WTC11 (cell line): ENCODE measurements around the gene U2AF2. TPM values are rescaled to one million over a fixed set of nuclear protein-coding genes. Genes with fewer than 3 reads are reported as not detected.

ENCODE experiments used
- ATAC-seq: fragments of 200-7000 bp; cut with Tn5 transposase; 2 replicates; pipeline ENCODE4 v1.10.0; 2021; ENCODE audit warnings: mild to moderate bottlenecking, moderate library complexity
- CTCF ChIA-PET: fragments of 300-600 bp; sonication (Branson Sonifier 250); formaldehyde crosslinking; loops from one replicate; lab custom pipeline; 2021; ENCODE audit warnings: antibody characterized with exemption; lab: Charles Lee
- POLR2A ChIA-PET: fragments of 350-600 bp; sonication (Branson Sonifier 250); formaldehyde crosslinking; loops from one replicate; lab custom pipeline; 2021; ENCODE audit warnings: antibody characterized with exemption; lab: Charles Lee
- DNase-seq: peaks from one replicate; pipeline ENCODE4 v3.0.0; 2021; ENCODE audit warnings: low spot score
- H3K27ac Mint-ChIP-seq: 2 replicates; pipeline ENCODE4 v1.8.0; 2021; ENCODE audit warnings: mixed read lengths
- H3K27me3 Mint-ChIP-seq: 2 replicates; pipeline ENCODE4 v1.8.0; 2021; ENCODE audit warnings: low read depth, mild to moderate bottlenecking, moderate library complexity, mixed read lengths
- H3K36me3 Mint-ChIP-seq: 2 replicates; pipeline ENCODE4 v1.8.0; 2021; ENCODE audit warnings: mixed read lengths
- H3K4me1 Mint-ChIP-seq: 2 replicates; pipeline ENCODE4 v1.8.0; 2022; ENCODE audit warnings: mixed read lengths
- H3K4me3 Mint-ChIP-seq: 2 replicates; pipeline ENCODE4 v1.8.0; 2021; ENCODE audit warnings: mild to moderate bottlenecking, moderate library complexity, mixed read lengths
- H3K9me3 Mint-ChIP-seq: 2 replicates; pipeline ENCODE4 v1.8.0; 2021; ENCODE audit warnings: mixed read lengths
- ATF1 ChIP-seq: sonication (generic); formaldehyde crosslinking; IDR thresholded peaks from 2 replicates; pipeline ENCODE4 v1.8.1; 2023; ENCODE audit warnings: mild to moderate bottlenecking, moderate library complexity, missing genetic modification reagents
- CBFB ChIP-seq: sonication (generic); formaldehyde crosslinking; IDR thresholded peaks from 2 replicates; pipeline ENCODE4 v1.8.1; 2022; ENCODE audit warnings: mild to moderate bottlenecking, low read depth, missing genetic modification reagents
- ESRRA ChIP-seq: sonication (generic); formaldehyde crosslinking; IDR thresholded peaks from 2 replicates; pipeline ENCODE4 v1.8.1; 2022; ENCODE audit warnings: mild to moderate bottlenecking, missing genetic modification reagents, borderline replicate concordance
- ETV6 ChIP-seq: sonication (generic); formaldehyde crosslinking; IDR thresholded peaks from 2 replicates; pipeline ENCODE4 v1.8.1; 2022; ENCODE audit warnings: mild to moderate bottlenecking, missing genetic modification reagents
- GRHL2 ChIP-seq: fragments of 250-450 bp; sonication (Bioruptor Pico); IDR thresholded peaks from 2 replicates; pipeline ENCODE4 v1.8.0; 2022; ENCODE audit warnings: mild to moderate bottlenecking, moderate library complexity; ENCODE audit not compliant: insufficient replicate concordance, severe bottlenecking
- JAZF1 ChIP-seq: fragments of 250-450 bp; sonication (Bioruptor Pico); IDR thresholded peaks from 2 replicates; pipeline ENCODE4 v1.9.0; 2021; ENCODE audit warnings: moderate library complexity, mild to moderate bottlenecking, inconsistent platforms
- JUN ChIP-seq: sonication (generic); formaldehyde crosslinking; IDR thresholded peaks from 2 replicates; pipeline ENCODE4 v1.8.0; 2023; ENCODE audit warnings: mild to moderate bottlenecking, missing genetic modification reagents
- NFYB ChIP-seq: sonication (generic); formaldehyde crosslinking; conservative IDR thresholded peaks from 2 replicates; pipeline ENCODE4 v1.8.0; 2022; ENCODE audit warnings: low read depth, missing genetic modification reagents
- RELA ChIP-seq: sonication (generic); formaldehyde crosslinking; IDR thresholded peaks from 2 replicates; pipeline ENCODE4 v1.8.1; 2022; ENCODE audit warnings: missing genetic modification reagents, mild to moderate bottlenecking, borderline replicate concordance
- TEAD4 ChIP-seq: sonication (generic); formaldehyde crosslinking; IDR thresholded peaks from 2 replicates; pipeline ENCODE4 v1.8.0; 2022; ENCODE audit warnings: mild to moderate bottlenecking, missing genetic modification reagents
- ZNF138 ChIP-seq: sonication (generic); formaldehyde crosslinking; conservative IDR thresholded peaks from 2 replicates; pipeline ENCODE4 v1.8.1; 2022; ENCODE audit warnings: mild to moderate bottlenecking, moderate library complexity, missing genetic modification reagents
- ZNF232 ChIP-seq: sonication (generic); formaldehyde crosslinking; IDR thresholded peaks from 2 replicates; pipeline ENCODE4 v1.8.0; 2022; ENCODE audit warnings: mild to moderate bottlenecking, missing genetic modification reagents
- total RNA-seq: library from RNA; stranded (reverse); gene quantifications from 3 replicates; pipeline ENCODE4 v1.2.3, GENCODE V29; 2021
- TF ChIP-seq, protein P1 (sequence below): sonication (generic); formaldehyde crosslinking; IDR thresholded peaks from 2 replicates; pipeline ENCODE4 v1.8.0; 2023; ENCODE audit warnings: missing genetic modification reagents, mild to moderate bottlenecking, borderline replicate concordance
- TF ChIP-seq, protein P2 (sequence below): sonication (generic); formaldehyde crosslinking; IDR thresholded peaks from 2 replicates; pipeline ENCODE4 v1.8.1; 2022; ENCODE audit warnings: mild to moderate bottlenecking, moderate library complexity, missing genetic modification reagents
- TF ChIP-seq, protein P3 (sequence below): sonication (generic); formaldehyde crosslinking; IDR thresholded peaks from 2 replicates; pipeline ENCODE4 v1.8.1; 2022; ENCODE audit warnings: low read depth, missing genetic modification reagents, borderline replicate concordance
- TF ChIP-seq, protein P4 (sequence below): sonication (generic); formaldehyde crosslinking; IDR thresholded peaks from 2 replicates; pipeline ENCODE4 v1.8.1; 2023; ENCODE audit warnings: mild to moderate bottlenecking, missing genetic modification reagents, moderate library complexity
- TF ChIP-seq, protein P5 (sequence below): sonication (generic); formaldehyde crosslinking; conservative IDR thresholded peaks from 2 replicates; pipeline ENCODE4 v1.8.1; 2022; ENCODE audit warnings: mild to moderate bottlenecking, missing genetic modification reagents
- TF ChIP-seq, protein P6 (sequence below): fragments of 250-450 bp; sonication (Bioruptor Pico); IDR thresholded peaks from 2 replicates; pipeline ENCODE4 v2.1.2; 2022; ENCODE audit warnings: mild to moderate bottlenecking, moderate library complexity
- TF ChIP-seq, protein P7 (sequence below): sonication (generic); formaldehyde crosslinking; IDR thresholded peaks from 2 replicates; pipeline ENCODE4 v1.8.1; 2022; ENCODE audit warnings: missing genetic modification reagents, borderline replicate concordance
- TF ChIP-seq, protein P8 (sequence below): fragments of 200-600 bp; IDR thresholded peaks from 2 replicates; pipeline ENCODE4 v1.8.0; 2022; ENCODE audit warnings: antibody characterized with exemption

U2AF2 gene
- total RNA-seq, 1 experiment from 2014 or later, result 302 TPM

DNA sequence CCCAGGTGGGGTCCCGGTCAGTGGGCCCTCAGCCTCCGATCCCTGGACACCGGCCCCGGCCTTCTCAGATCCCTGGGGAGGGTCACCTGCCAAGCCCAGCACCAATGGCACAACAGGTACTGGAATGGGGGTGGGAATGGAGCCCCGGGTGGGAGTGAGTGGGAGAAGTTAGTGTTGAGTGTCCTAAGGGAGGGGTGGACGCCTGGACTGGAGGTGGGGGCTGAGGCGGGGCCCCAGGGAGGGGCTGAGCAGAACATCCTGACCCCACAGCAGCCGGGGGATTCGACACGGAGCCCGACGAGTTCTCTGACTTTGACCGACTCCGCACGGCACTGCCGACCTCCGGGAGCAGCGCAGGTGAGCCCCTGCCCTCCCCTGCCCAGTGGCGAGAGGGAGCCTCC is 37.8 kb downstream of the U2AF2 start:
- Mint-ChIP-seq H3K4me1 (no peaks in the 10 kb centered on the region), H3K4me3 (no peak overlapping the region), H3K9me3 (no peaks in the 10 kb centered on the region), H3K27ac (no peak overlapping the region), H3K36me3 (peaks cover 18% of the 10 kb centered on the region; the same call in 1 of the 2 replicates), H3K27me3 (no peaks in the 10 kb centered on the region)
- CTCF ChIA-PET, result interaction anchor here (1.6 kb wide), 1 partner anchor 11 kb away, joined by 6 read pairs; no protein-coding TSS in a partner anchor
- DNase-seq, result no peak
- TF ChIP-seq ETV6 (CRISPR knock-in tag) (no peak), ZNF138 (no peak), CBFB (CRISPR knock-in tag) (no peak), RELA (CRISPR knock-in tag) (no peak), ATF1 (CRISPR knock-in tag) (no peak), JUN (CRISPR knock-in tag) (no peak)
- TF ChIP-seq, protein P1, sequence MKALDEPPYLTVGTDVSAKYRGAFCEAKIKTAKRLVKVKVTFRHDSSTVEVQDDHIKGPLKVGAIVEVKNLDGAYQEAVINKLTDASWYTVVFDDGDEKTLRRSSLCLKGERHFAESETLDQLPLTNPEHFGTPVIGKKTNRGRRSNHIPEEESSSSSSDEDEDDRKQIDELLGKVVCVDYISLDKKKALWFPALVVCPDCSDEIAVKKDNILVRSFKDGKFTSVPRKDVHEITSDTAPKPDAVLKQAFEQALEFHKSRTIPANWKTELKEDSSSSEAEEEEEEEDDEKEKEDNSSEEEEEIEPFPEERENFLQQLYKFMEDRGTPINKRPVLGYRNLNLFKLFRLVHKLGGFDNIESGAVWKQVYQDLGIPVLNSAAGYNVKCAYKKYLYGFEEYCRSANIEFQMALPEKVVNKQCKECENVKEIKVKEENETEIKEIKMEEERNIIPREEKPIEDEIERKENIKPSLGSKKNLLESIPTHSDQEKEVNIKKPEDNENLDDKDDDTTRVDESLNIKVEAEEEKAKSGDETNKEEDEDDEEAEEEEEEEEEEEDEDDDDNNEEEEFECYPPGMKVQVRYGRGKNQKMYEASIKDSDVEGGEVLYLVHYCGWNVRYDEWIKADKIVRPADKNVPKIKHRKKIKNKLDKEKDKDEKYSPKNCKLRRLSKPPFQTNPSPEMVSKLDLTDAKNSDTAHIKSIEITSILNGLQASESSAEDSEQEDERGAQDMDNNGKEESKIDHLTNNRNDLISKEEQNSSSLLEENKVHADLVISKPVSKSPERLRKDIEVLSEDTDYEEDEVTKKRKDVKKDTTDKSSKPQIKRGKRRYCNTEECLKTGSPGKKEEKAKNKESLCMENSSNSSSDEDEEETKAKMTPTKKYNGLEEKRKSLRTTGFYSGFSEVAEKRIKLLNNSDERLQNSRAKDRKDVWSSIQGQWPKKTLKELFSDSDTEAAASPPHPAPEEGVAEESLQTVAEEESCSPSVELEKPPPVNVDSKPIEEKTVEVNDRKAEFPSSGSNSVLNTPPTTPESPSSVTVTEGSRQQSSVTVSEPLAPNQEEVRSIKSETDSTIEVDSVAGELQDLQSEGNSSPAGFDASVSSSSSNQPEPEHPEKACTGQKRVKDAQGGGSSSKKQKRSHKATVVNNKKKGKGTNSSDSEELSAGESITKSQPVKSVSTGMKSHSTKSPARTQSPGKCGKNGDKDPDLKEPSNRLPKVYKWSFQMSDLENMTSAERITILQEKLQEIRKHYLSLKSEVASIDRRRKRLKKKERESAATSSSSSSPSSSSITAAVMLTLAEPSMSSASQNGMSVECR (CRISPR knock-in tag), result no peak
- TF ChIP-seq, protein P2, sequence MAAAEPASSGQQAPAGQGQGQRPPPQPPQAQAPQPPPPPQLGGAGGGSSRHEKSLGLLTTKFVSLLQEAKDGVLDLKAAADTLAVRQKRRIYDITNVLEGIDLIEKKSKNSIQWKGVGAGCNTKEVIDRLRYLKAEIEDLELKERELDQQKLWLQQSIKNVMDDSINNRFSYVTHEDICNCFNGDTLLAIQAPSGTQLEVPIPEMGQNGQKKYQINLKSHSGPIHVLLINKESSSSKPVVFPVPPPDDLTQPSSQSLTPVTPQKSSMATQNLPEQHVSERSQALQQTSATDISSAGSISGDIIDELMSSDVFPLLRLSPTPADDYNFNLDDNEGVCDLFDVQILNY (CRISPR knock-in tag), result no peak
- TF ChIP-seq, protein P3, sequence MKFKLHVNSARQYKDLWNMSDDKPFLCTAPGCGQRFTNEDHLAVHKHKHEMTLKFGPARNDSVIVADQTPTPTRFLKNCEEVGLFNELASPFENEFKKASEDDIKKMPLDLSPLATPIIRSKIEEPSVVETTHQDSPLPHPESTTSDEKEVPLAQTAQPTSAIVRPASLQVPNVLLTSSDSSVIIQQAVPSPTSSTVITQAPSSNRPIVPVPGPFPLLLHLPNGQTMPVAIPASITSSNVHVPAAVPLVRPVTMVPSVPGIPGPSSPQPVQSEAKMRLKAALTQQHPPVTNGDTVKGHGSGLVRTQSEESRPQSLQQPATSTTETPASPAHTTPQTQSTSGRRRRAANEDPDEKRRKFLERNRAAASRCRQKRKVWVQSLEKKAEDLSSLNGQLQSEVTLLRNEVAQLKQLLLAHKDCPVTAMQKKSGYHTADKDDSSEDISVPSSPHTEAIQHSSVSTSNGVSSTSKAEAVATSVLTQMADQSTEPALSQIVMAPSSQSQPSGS (CRISPR knock-in tag), result no peak
- POLR2A ChIA-PET, result no interaction called here
- ATAC-seq, result no peak

DNA sequence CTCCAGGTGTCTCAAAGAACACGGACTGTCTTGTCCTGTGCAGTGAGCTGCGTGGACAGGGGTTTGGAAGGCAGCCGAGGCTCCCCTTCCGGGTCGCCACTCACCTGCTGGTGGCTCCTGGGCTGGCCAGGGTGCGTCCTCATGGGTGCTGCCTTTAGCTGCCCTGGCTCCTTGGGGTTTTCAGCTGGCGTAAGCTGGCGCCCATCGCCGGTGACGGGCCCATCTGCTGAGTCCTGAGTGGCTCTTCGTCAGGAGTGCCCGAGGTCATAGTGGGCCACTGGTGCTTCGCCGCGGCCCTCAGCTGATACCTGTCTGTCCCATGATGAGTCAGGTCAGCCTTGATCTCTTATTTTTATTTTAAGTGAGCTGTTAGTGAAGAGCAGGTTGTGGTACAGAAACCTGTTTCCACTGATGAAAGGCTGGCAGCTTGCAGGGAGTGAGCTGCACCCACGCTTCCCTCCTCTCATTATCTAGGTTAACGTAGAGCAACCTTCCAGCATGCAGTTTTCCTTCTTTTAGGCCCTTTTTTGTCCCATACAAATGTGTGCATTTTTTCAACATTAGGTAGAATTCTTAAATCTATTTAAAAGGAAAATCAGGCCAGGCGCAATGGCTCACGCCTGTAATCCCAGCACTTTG is 38.6 kb downstream of the U2AF2 start:
- CTCF ChIA-PET, result interaction anchor here (1.5 to 1.6 kb wide), 2 partner anchors 10 to 22 kb away, joined by 4 to 6 read pairs; no protein-coding TSS in a partner anchor
- H3K27ac Mint-ChIP-seq, result no peak overlapping the region
- POLR2A ChIA-PET, result interaction anchor here (0.5 to 0.6 kb wide), 2 partner anchors 439 to 1450 kb away, joined by 3 to 4 read pairs; no protein-coding TSS in a partner anchor
- H3K4me3 Mint-ChIP-seq, result no peak overlapping the region
- ATAC-seq, result no peak
- H3K4me1 Mint-ChIP-seq, result no peaks in the 10 kb centered on the region
- no peaks in the 10 kb centered on the region for H3K9me3 Mint-ChIP-seq
- no peak for DNase-seq
- H3K27me3 Mint-ChIP-seq, result no peaks in the 10 kb centered on the region
- H3K36me3 Mint-ChIP-seq, result peaks cover 21% of the 10 kb centered on the region; the same call in 1 of the 2 replicates
- TF ChIP-seq NFYB (CRISPR knock-in tag) (no peak), ZNF232 (no peak), JAZF1 (CRISPR knock-in tag) (no peak), RELA (CRISPR knock-in tag) (no peak), GRHL2 (CRISPR knock-in tag) (no peak), ESRRA (CRISPR knock-in tag) (no peak), TEAD4 (CRISPR knock-in tag) (no peak), ETV6 (CRISPR knock-in tag) (no peak)
- TF ChIP-seq, protein P4, sequence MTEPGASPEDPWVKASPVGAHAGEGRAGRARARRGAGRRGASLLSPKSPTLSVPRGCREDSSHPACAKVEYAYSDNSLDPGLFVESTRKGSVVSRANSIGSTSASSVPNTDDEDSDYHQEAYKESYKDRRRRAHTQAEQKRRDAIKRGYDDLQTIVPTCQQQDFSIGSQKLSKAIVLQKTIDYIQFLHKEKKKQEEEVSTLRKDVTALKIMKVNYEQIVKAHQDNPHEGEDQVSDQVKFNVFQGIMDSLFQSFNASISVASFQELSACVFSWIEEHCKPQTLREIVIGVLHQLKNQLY (CRISPR knock-in tag), result no peak
- TF ChIP-seq, protein P5, sequence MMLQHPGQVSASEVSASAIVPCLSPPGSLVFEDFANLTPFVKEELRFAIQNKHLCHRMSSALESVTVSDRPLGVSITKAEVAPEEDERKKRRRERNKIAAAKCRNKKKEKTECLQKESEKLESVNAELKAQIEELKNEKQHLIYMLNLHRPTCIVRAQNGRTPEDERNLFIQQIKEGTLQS (CRISPR knock-in tag), result no peak
- TF ChIP-seq, protein P6, sequence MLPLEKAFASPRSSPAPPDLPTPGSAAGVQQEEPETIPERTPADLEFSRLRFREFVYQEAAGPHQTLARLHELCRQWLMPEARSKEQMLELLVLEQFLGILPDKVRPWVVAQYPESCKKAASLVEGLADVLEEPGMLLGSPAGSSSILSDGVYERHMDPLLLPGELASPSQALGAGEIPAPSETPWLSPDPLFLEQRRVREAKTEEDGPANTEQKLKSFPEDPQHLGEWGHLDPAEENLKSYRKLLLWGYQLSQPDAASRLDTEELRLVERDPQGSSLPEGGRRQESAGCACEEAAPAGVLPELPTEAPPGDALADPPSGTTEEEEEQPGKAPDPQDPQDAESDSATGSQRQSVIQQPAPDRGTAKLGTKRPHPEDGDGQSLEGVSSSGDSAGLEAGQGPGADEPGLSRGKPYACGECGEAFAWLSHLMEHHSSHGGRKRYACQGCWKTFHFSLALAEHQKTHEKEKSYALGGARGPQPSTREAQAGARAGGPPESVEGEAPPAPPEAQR (CRISPR knock-in tag), result no peak
- TF ChIP-seq, protein P7, sequence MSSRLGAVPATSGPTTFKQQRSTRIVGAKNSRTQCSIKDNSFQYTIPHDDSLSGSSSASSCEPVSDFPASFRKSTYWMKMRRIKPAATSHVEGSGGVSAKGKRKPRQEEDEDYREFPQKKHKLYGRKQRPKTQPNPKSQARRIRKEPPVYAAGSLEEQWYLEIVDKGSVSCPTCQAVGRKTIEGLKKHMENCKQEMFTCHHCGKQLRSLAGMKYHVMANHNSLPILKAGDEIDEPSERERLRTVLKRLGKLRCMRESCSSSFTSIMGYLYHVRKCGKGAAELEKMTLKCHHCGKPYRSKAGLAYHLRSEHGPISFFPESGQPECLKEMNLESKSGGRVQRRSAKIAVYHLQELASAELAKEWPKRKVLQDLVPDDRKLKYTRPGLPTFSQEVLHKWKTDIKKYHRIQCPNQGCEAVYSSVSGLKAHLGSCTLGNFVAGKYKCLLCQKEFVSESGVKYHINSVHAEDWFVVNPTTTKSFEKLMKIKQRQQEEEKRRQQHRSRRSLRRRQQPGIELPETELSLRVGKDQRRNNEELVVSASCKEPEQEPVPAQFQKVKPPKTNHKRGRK, result no peak
- TF ChIP-seq, protein P8, sequence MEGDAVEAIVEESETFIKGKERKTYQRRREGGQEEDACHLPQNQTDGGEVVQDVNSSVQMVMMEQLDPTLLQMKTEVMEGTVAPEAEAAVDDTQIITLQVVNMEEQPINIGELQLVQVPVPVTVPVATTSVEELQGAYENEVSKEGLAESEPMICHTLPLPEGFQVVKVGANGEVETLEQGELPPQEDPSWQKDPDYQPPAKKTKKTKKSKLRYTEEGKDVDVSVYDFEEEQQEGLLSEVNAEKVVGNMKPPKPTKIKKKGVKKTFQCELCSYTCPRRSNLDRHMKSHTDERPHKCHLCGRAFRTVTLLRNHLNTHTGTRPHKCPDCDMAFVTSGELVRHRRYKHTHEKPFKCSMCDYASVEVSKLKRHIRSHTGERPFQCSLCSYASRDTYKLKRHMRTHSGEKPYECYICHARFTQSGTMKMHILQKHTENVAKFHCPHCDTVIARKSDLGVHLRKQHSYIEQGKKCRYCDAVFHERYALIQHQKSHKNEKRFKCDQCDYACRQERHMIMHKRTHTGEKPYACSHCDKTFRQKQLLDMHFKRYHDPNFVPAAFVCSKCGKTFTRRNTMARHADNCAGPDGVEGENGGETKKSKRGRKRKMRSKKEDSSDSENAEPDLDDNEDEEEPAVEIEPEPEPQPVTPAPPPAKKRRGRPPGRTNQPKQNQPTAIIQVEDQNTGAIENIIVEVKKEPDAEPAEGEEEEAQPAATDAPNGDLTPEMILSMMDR, result no peak
